ENCODE measurements around the gene SLC17A3. TPM values are rescaled to one million over a fixed set of nuclear protein-coding genes. Genes with fewer than 3 reads are reported as not detected.

SLC17A3 gene
- total and polyA plus RNA-seq, 10 of the 15 experiments (the other 5 are each of a cell fraction or from before 2014, with no cell fraction given) = not detected

GRCh38 chr6:25833136-25833535 is 40.9 kb downstream of the SLC17A3 start:
- DNase-seq (ENCODE audit: low read depth, low spot score) (no peak), ATAC-seq (no peak), FAIRE-seq (peak; percentile 23)
- ChIA-PET SMC1A (ENCODE audit: uncharacterized antibody, unreplicated experiment) (no interaction called here), RAD21 (ENCODE audit: unreplicated experiment) (no interaction called here), POLR2A (interaction anchor here (0.6 kb wide), 1 partner anchor 93 kb away, joined by 3 read pairs; no protein-coding TSS in a partner anchor), CTCF (no interaction called here)
- no peaks in the 10 kb centered on the region for H3K4me1 ChIP-seq (ENCODE audit: control insufficient read depth, insufficient read depth, low read length)
- H3K4me2 ChIP-seq (ENCODE audit: control insufficient read depth, insufficient read depth) = no peak overlapping the region
- BruUV-seq (replicated peaks) = no TSS peak
- H3K27ac ChIP-seq (ENCODE audit: control insufficient read depth, insufficient read depth) = no peak overlapping the region
- no peak overlapping the region for H3K9ac ChIP-seq (ENCODE audit: control insufficient read depth, insufficient read depth, low read length)
- intact Hi-C loops (cut with micrococcal nuclease; ENCODE audit: unreplicated experiment) (no loop called here), in situ Hi-C loops (cut with MboI) (no loop called here)
- H3K36me3 ChIP-seq (ENCODE audit: control insufficient read depth in 2 of 2, insufficient read depth in 2 of 2, low read length in 1 of 2) = no peaks in the 10 kb centered on the region
- no peaks in the 10 kb centered on the region for H3K27me3 ChIP-seq (replicated peaks in 1 of 2; ENCODE audit: control insufficient read depth in 2 of 2, insufficient read depth in 2 of 2, low read length in 1 of 2)
- no peak overlapping the region for H2AFZ ChIP-seq (ENCODE audit: control insufficient read depth, low read depth, low read length)
- TF ChIP-seq ESRRA (IDR thresholded peaks at IDR 0.05; ENCODE audit: low read length) (no peak), SRF (IDR thresholded peaks at IDR 0.05; ENCODE audit: low read depth in 2 of 2, low read length in 2 of 2) (no peak), ZBTB33 (IDR thresholded peaks at IDR 0.05) (no peak), LARP7 (IDR thresholded peaks at IDR 0.05) (no peak)
- TF ChIP-seq, protein P1, sequence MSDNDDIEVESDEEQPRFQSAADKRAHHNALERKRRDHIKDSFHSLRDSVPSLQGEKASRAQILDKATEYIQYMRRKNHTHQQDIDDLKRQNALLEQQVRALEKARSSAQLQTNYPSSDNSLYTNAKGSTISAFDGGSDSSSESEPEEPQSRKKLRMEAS (IDR thresholded peaks at IDR 0.05; ENCODE audit: low read depth, low read length) = no peak
- no peaks in the 10 kb centered on the region for H3K79me2 ChIP-seq (ENCODE audit: control insufficient read depth, insufficient read depth, low read length)
- H3K4me3 ChIP-seq = no peak overlapping the region
- H4K20me1 ChIP-seq (ENCODE audit: control insufficient read depth, insufficient read depth) = no peaks in the 10 kb centered on the region
- H3K9me3 ChIP-seq (replicated peaks; ENCODE audit: control insufficient read depth, insufficient read depth, low read length) = no peaks in the 10 kb centered on the region

GRCh38 chr6:25832670-25833069 is 41.4 kb downstream of the SLC17A3 start:
- no peak overlapping the region for H3K27ac ChIP-seq (ENCODE audit: control insufficient read depth, insufficient read depth)
- WGBS (ENCODE audit: insufficient coverage, insufficient replicate concordance, low lambda C conversion rate, missing lambda C conversion rate) = 9% methylated on average over 3 of the region's 3 CpGs
- no peak for FAIRE-seq
- in situ Hi-C loops (cut with MboI) (no loop called here), intact Hi-C loops (cut with micrococcal nuclease; ENCODE audit: unreplicated experiment) (no loop called here)
- no peak overlapping the region for H3K9ac ChIP-seq (ENCODE audit: control insufficient read depth, insufficient read depth, low read length)
- no peaks in the 10 kb centered on the region for H3K4me1 ChIP-seq (ENCODE audit: control insufficient read depth, insufficient read depth, low read length)
- ChIA-PET SMC1A (ENCODE audit: uncharacterized antibody, unreplicated experiment) (no interaction called here), CTCF (no interaction called here), RAD21 (ENCODE audit: unreplicated experiment) (no interaction called here), POLR2A (interaction anchor here (0.6 kb wide), 1 partner anchor 94 kb away, joined by 3 read pairs; no protein-coding TSS in a partner anchor)
- H4K20me1 ChIP-seq (ENCODE audit: control insufficient read depth, insufficient read depth) = no peaks in the 10 kb centered on the region
- BruUV-seq (replicated peaks) = no TSS peak
- no peak overlapping the region for H2AFZ ChIP-seq (ENCODE audit: control insufficient read depth, low read depth, low read length)
- no peaks in the 10 kb centered on the region for H3K9me3 ChIP-seq (replicated peaks; ENCODE audit: control insufficient read depth, insufficient read depth, low read length)
- no peaks in the 10 kb centered on the region for H3K27me3 ChIP-seq (replicated peaks in 1 of 2; ENCODE audit: control insufficient read depth in 2 of 2, insufficient read depth in 2 of 2, low read length in 1 of 2)
- H3K4me3 ChIP-seq = no peak overlapping the region
- no peak overlapping the region for H3K4me2 ChIP-seq (ENCODE audit: control insufficient read depth, insufficient read depth)
- DNase-seq (ENCODE audit: low read depth, low spot score) = no peak
- TF ChIP-seq FOXK2 (IDR thresholded peaks at IDR 0.05) = no peak
- TF ChIP-seq SRF (IDR thresholded peaks at IDR 0.05; ENCODE audit: low read depth in 2 of 2, low read length in 2 of 2) = no peak
- no peak for TF ChIP-seq TBL1XR1 (IDR thresholded peaks at IDR 0.05; ENCODE audit: low read depth, low read length)
- TF ChIP-seq CHD1 (IDR thresholded peaks at IDR 0.05; ENCODE audit: low read depth, low read length) = no peak
- TF ChIP-seq, protein P2, sequence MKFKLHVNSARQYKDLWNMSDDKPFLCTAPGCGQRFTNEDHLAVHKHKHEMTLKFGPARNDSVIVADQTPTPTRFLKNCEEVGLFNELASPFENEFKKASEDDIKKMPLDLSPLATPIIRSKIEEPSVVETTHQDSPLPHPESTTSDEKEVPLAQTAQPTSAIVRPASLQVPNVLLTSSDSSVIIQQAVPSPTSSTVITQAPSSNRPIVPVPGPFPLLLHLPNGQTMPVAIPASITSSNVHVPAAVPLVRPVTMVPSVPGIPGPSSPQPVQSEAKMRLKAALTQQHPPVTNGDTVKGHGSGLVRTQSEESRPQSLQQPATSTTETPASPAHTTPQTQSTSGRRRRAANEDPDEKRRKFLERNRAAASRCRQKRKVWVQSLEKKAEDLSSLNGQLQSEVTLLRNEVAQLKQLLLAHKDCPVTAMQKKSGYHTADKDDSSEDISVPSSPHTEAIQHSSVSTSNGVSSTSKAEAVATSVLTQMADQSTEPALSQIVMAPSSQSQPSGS (IDR thresholded peaks at IDR 0.05; ENCODE audit: low read length) = no peak
- no peak for TF ChIP-seq NBN (IDR thresholded peaks at IDR 0.05)
- no peak for TF ChIP-seq STAT3 (IDR thresholded peaks at IDR 0.05; ENCODE audit: low read depth, low read length)
- no peak for TF ChIP-seq TCF3 (IDR thresholded peaks at IDR 0.05; ENCODE audit: borderline replicate concordance, insufficient read depth, low read depth, low read length)
- no peak for TF ChIP-seq RBBP5 (conservative IDR thresholded peaks at IDR 0.05)
- no peak for TF ChIP-seq FOS (IDR thresholded peaks at IDR 0.05; ENCODE audit: borderline replicate concordance, extremely low read depth, insufficient read length)
- ATAC-seq = no peak
- H3K79me2 ChIP-seq (ENCODE audit: control insufficient read depth, insufficient read depth, low read length) = no peaks in the 10 kb centered on the region
- H3K36me3 ChIP-seq (ENCODE audit: control insufficient read depth in 2 of 2, insufficient read depth in 2 of 2, low read length in 1 of 2) = no peaks in the 10 kb centered on the region
